PC-3 (cell line): ENCODE measurements around the gene ZNF30. TPM values are rescaled to one million over a fixed set of nuclear protein-coding genes. Genes with fewer than 3 reads are reported as not detected.
"Not testable (repeated sequence)": the region's sequence is repeated elsewhere in the genome, so short reads cannot be mapped to it uniquely, and the experiment has no call there.

Source experiments
- ATAC-seq: fragments of 200-7000 bp; cut with Tn5 transposase; 2 replicates; pipeline ENCODE4 v1.9.1; 2020; ENCODE audit warnings: mild to moderate bottlenecking, moderate library complexity
- BruUV-seq: library from RNA; stranded (reverse); fragments of 400-500 nt; replicated peaks from 2 replicates; lab custom pipeline; 2021; lab: Mats Ljungman, UMichigan
- CTCF ChIA-PET: fragments of 300-600 bp; sonication (Branson Sonifier 250); formaldehyde crosslinking; loops from one replicate; lab custom pipeline; 2022; ENCODE audit warnings: antibody characterized with exemption; lab: Charles Lee
- POLR2A ChIA-PET: fragments of 300-600 bp; sonication (Branson Sonifier 250); formaldehyde crosslinking; loops from one replicate; lab custom pipeline; 2022; ENCODE audit warnings: antibody characterized with exemption; ENCODE audit not compliant: unreplicated experiment; lab: Charles Lee
- DNase-seq: peaks from one replicate; pipeline ENCODE4 v3.0.0-alpha.2; 2015
- H2AFZ ChIP-seq: fragments of 300-600 bp; sonication (generic); 2 replicates; pipeline ENCODE4 v1.6.0; 2016; ENCODE audit warnings: antibody characterized with exemption, low read length
- H3F3A ChIP-seq: fragments of 300-600 bp; sonication (generic); one replicate; pipeline ENCODE4 v1.6.0; 2017; ENCODE audit warnings: antibody characterized with exemption, low read length, control low read depth, mild to moderate bottlenecking; ENCODE audit not compliant: unreplicated experiment
- H3K27ac ChIP-seq: fragments of 300-600 bp; sonication (generic); 2 replicates; pipeline ENCODE4 v1.5.1; 2016; ENCODE audit warnings: mild to moderate bottlenecking, low read length
- H3K27me3 ChIP-seq: fragments of 300-600 bp; sonication (generic); 2 replicates; pipeline ENCODE4 v1.6.1; 2016; ENCODE audit warnings: low read length, mixed read lengths
- H3K36me3 ChIP-seq: fragments of 300-600 bp; sonication (generic); 2 replicates; pipeline ENCODE4 v1.6.1; 2016; ENCODE audit warnings: low read depth, mixed run types, low read length, mixed read lengths
- H3K4me1 ChIP-seq: fragments of 300-600 bp; sonication (generic); 2 replicates; pipeline ENCODE4 v1.5.1; 2016; ENCODE audit warnings: low read length; ENCODE audit not compliant: insufficient read depth
- H3K4me2 ChIP-seq: fragments of 300-600 bp; sonication (generic); 2 replicates; pipeline ENCODE4 v1.6.0; 2016; ENCODE audit warnings: low read length
- H3K4me3 ChIP-seq: fragments of 300-600 bp; sonication (generic); 2 replicates; pipeline ENCODE4 v1.5.1; 2016; ENCODE audit warnings: mild to moderate bottlenecking, low read length, mixed read lengths
- H3K79me2 ChIP-seq: fragments of 300-600 bp; sonication (generic); 2 replicates; pipeline ENCODE4 v1.6.1; 2017; ENCODE audit warnings: low read length, mixed read lengths
- H3K9ac ChIP-seq: fragments of 300-600 bp; sonication (generic); 2 replicates; pipeline ENCODE4 v1.6.0; 2016; ENCODE audit warnings: mild to moderate bottlenecking, low read length
- H3K9me2 ChIP-seq: fragments of 300-600 bp; sonication (generic); replicated peaks from 2 replicates; pipeline ENCODE4 v1.6.1; 2016; ENCODE audit warnings: mixed run types, low read length, mixed read lengths
- H3K9me3 ChIP-seq: fragments of 300-600 bp; sonication (generic); 2 replicates; pipeline ENCODE4 v1.6.1; 2016; ENCODE audit warnings: low read length, mixed read lengths
- H4K20me1 ChIP-seq: fragments of 300-600 bp; sonication (generic); 2 replicates; pipeline ENCODE4 v1.6.1; 2016; ENCODE audit warnings: low read length, mixed read lengths
- EZH2 ChIP-seq: fragments of 300-600 bp; sonication (generic); IDR thresholded peaks from one replicate; pipeline ENCODE4 v1.6.1; 2017; ENCODE audit warnings: antibody characterized with exemption, mild to moderate bottlenecking, low read length; ENCODE audit not compliant: unreplicated experiment
- EZH2phosphoT487 ChIP-seq: fragments of 300-600 bp; sonication (generic); IDR thresholded peaks from 2 replicates; pipeline ENCODE4 v1.6.1; 2018; ENCODE audit warnings: mild to moderate bottlenecking, antibody characterized with exemption, low read length, borderline replicate concordance
- intact Hi-C: fragments of 100-400 bp; cut with micrococcal nuclease; formaldehyde crosslinking; loops from 2 replicates; pipeline ENCODE4 v1.9.0; 2023
- total RNA-seq: library from RNA; depleted of rRNA; stranded (reverse); fragments of >200 nt; gene quantifications from 2 replicates; pipeline ENCODE4 v1.2.3, GENCODE V29; 2014; rRNA removed
- TF ChIP-seq, protein P1 (sequence below): fragments of 300-600 bp; sonication (generic); conservative IDR thresholded peaks from 2 replicates; pipeline ENCODE4 v1.5.1; 2017; ENCODE audit warnings: antibody characterized with exemption, low read depth, mild to moderate bottlenecking, low read length

The ZNF30 gene
- total RNA-seq, 1 experiment from 2014 or later: 3.5 TPM

DNA sequence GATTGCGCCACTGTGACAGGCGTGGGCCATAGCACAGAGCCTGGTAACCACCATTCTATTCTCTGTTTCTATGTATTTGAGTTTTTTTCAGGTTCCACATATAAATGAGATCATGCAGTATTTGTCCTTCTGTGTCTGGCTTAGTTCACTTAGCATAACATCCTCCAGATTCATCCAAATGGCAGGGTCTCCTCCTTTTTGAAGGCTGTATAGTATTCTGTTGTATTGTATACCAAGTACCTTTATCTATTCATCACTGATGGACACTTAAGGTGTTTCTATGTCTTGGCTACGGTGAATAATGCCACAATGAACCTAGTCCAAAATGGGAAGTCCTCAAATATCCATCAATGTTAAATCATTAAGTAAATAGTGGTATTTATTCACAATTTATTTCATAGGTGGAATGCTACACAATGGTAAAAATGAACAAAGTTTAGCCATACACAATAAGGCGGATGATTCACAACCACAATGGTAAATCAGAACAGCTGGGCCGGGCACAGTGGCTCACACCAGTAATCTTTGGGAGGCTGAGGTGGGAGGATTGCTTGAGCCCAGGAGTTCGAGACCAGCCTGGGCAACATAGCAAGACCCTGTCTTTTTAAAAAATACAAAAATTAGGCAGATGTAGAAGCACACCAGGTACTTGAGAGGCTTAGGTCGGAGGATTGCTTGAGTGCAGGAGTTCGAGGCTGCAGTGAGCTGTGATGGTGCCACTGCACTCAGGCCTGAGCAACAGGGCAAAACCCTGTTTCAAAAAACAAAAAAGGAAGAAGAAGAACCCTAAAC lies 65.0 kb downstream of the ZNF30 start:
- no peak overlapping the region for H3K27ac ChIP-seq
- no peak for DNase-seq
- BruUV-seq: no TSS peak
- ChIA-PET POLR2A (no interaction called here), CTCF (no interaction called here)
- no peaks in the 10 kb centered on the region for H4K20me1 ChIP-seq
- H3F3A ChIP-seq: no peaks in the 10 kb centered on the region
- H3K4me2 ChIP-seq: no peak overlapping the region
- no peak overlapping the region for H3K9ac ChIP-seq
- TF ChIP-seq EZH2phosphoT487: no peak
- TF ChIP-seq, protein P1, sequence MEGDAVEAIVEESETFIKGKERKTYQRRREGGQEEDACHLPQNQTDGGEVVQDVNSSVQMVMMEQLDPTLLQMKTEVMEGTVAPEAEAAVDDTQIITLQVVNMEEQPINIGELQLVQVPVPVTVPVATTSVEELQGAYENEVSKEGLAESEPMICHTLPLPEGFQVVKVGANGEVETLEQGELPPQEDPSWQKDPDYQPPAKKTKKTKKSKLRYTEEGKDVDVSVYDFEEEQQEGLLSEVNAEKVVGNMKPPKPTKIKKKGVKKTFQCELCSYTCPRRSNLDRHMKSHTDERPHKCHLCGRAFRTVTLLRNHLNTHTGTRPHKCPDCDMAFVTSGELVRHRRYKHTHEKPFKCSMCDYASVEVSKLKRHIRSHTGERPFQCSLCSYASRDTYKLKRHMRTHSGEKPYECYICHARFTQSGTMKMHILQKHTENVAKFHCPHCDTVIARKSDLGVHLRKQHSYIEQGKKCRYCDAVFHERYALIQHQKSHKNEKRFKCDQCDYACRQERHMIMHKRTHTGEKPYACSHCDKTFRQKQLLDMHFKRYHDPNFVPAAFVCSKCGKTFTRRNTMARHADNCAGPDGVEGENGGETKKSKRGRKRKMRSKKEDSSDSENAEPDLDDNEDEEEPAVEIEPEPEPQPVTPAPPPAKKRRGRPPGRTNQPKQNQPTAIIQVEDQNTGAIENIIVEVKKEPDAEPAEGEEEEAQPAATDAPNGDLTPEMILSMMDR: no peak
- no peak for TF ChIP-seq EZH2
- no peaks in the 10 kb centered on the region for H3K9me2 ChIP-seq
- intact Hi-C loops: no loop called here
- no peaks in the 10 kb centered on the region for H3K79me2 ChIP-seq
- no peak overlapping the region for H2AFZ ChIP-seq
- H3K9me3 ChIP-seq: no peaks in the 10 kb centered on the region
- ATAC-seq: no peak
- peaks cover 13% of the 10 kb centered on the region for H3K4me1 ChIP-seq
- H3K36me3 ChIP-seq: no peaks in the 10 kb centered on the region
- H3K4me3 ChIP-seq: no peak overlapping the region
- no peaks in the 10 kb centered on the region for H3K27me3 ChIP-seq

- H3K4me2 ChIP-seq, H3K36me3 ChIP-seq, H3K9ac ChIP-seq, POLR2A ChIA-PET, H3K27ac ChIP-seq, H2AFZ ChIP-seq, H3K9me3 ChIP-seq, H3K79me2 ChIP-seq, H4K20me1 ChIP-seq, ATAC-seq, BruUV-seq, DNase-seq, H3K27me3 ChIP-seq, intact Hi-C loops, H3K4me3 ChIP-seq, H3F3A ChIP-seq, CTCF ChIA-PET, H3K9me2 ChIP-seq: not testable (repeated sequence)
- peaks cover 13% of the 10 kb centered on the region for H3K4me1 ChIP-seq
Measured at GRCh38 chr19:34992582-34992981, 65.9 kb downstream of the ZNF30 start.

DNA sequence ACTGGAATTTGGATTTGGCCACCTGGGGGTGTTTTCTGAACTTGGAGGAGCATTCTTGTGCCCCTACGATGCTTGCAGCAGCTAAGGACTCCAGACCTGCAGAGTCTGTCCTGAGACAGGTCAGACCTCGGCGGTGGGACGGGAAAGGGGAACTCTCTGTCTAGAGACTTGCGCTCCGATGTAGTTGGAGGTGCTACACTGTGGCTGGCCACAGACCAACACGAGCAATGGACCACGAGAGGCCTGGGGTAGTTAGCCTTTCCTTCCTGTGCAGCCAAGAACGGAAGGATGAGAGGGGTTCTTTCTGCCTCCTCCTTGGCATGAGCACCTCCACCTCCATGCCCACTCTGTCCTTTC lies 67.6 kb downstream of the ZNF30 start:
- H2AFZ ChIP-seq: no peak overlapping the region
- CTCF ChIA-PET: no interaction called here
- H3K9me2 ChIP-seq: no peaks in the 10 kb centered on the region
- no peaks in the 10 kb centered on the region for H3K36me3 ChIP-seq
- H3K9ac ChIP-seq: no peak overlapping the region
- no peaks in the 10 kb centered on the region for H3K27me3 ChIP-seq
- TF ChIP-seq EZH2phosphoT487 (no peak), EZH2 (no peak)
- TF ChIP-seq, protein P1: no peak
- H3K27ac ChIP-seq: no peak overlapping the region
- ATAC-seq (no peak), DNase-seq (no peak)
- intact Hi-C loops: no loop called here
- POLR2A ChIA-PET: no interaction called here
- BruUV-seq: no TSS peak
- no peaks in the 10 kb centered on the region for H3F3A ChIP-seq
- H3K9me3 ChIP-seq: no peaks in the 10 kb centered on the region
- H4K20me1 ChIP-seq: no peaks in the 10 kb centered on the region
- peaks cover 15% of the 10 kb centered on the region for H3K4me1 ChIP-seq
- H3K4me3 ChIP-seq: no peak overlapping the region
- no peaks in the 10 kb centered on the region for H3K79me2 ChIP-seq
- peak overlapping the region; percentile 53; the same call in 1 of the 2 replicates for H3K4me2 ChIP-seq

Other genes with a start within 250 kb of the ZNF30 start
- gene SCGB2B2, start 249.7 kb upstream of the ZNF30 start, total RNA-seq: not detected in 2 replicates
- gene ZNF302, start 249.2 kb upstream of the ZNF30 start, total RNA-seq: 7.3 and 15.9 TPM in 2 replicates
- 2.8 and 17.2 TPM in 2 replicates for gene ZNF181, start 192.7 kb upstream of the ZNF30 start, total RNA-seq
- not detected in 2 replicates for gene ZNF599, start 153.7 kb upstream of the ZNF30 start, total RNA-seq
- 5.8 and 6.3 TPM in 2 replicates for gene ZNF792, start 37.3 kb downstream of the ZNF30 start, total RNA-seq
- 24.8 and 32.8 TPM in 2 replicates for gene GRAMD1A, start 73.4 kb downstream of the ZNF30 start, total RNA-seq
- 1.7 TPM in 2 replicates for gene SCN1B, start 103.6 kb downstream of the ZNF30 start, total RNA-seq
- gene HPN, start 114.8 kb downstream of the ZNF30 start, total RNA-seq: 0.18 TPM in 1 of 2 replicates, not detected in the other
- 48.7 and 61.6 TPM in 2 replicates for gene FXYD3, start 188.9 kb downstream of the ZNF30 start, total RNA-seq
- 0.22 TPM in 1 of 2 replicates, not detected in the other for gene LGI4, start 208.2 kb downstream of the ZNF30 start, total RNA-seq
- not detected in 2 replicates for gene FXYD1, start 211.9 kb downstream of the ZNF30 start, total RNA-seq
- gene FXYD7, start 216.4 kb downstream of the ZNF30 start, total RNA-seq: not detected in 2 replicates
- 114 and 123 TPM in 2 replicates for gene FXYD5, start 227.8 kb downstream of the ZNF30 start, total RNA-seq